Nephron (organoid): ENCODE measurements around the gene XPO6.

ENCODE experiments used
- H3K27ac Mint-ChIP-seq, 3 experiments: 2 replicates each; pipeline ENCODE4 v1.8.0; 2020; ENCODE audit warnings: mixed read lengths in 3 of 3, mild to moderate bottlenecking in 2 of 3, moderate library complexity in 1 of 3
- H3K27me3 Mint-ChIP-seq: 2 replicates; pipeline ENCODE4 v1.8.0; 2021; ENCODE audit warnings: low read depth, mild to moderate bottlenecking, moderate library complexity, mixed read lengths
- H3K36me3 Mint-ChIP-seq: 2 replicates; pipeline ENCODE4 v1.8.0; 2020; ENCODE audit warnings: low read depth, mixed read lengths
- H3K4me1 Mint-ChIP-seq: 2 replicates; pipeline ENCODE4 v1.8.0; 2020; ENCODE audit warnings: mixed read lengths
- H3K4me3 Mint-ChIP-seq, 3 experiments: 2 replicates each; pipeline ENCODE4 v1.8.0; 2020; ENCODE audit warnings: mild to moderate bottlenecking in 3 of 3, mixed read lengths in 3 of 3, moderate library complexity in 2 of 3
- H3K9me3 Mint-ChIP-seq: 2 replicates; pipeline ENCODE4 v1.8.0; 2020; ENCODE audit warnings: mixed read lengths
- TF ChIP-seq, protein P1 (sequence below), 3 experiments: fragments of 200-600 bp; sonication (generic); IDR thresholded peaks; one replicate each; pipeline ENCODE4 v1.5.0; 2021; ENCODE audit warnings: antibody characterized with exemption in 3 of 3; ENCODE audit not compliant: unreplicated experiment in 3 of 3

XPO6 gene

DNA sequence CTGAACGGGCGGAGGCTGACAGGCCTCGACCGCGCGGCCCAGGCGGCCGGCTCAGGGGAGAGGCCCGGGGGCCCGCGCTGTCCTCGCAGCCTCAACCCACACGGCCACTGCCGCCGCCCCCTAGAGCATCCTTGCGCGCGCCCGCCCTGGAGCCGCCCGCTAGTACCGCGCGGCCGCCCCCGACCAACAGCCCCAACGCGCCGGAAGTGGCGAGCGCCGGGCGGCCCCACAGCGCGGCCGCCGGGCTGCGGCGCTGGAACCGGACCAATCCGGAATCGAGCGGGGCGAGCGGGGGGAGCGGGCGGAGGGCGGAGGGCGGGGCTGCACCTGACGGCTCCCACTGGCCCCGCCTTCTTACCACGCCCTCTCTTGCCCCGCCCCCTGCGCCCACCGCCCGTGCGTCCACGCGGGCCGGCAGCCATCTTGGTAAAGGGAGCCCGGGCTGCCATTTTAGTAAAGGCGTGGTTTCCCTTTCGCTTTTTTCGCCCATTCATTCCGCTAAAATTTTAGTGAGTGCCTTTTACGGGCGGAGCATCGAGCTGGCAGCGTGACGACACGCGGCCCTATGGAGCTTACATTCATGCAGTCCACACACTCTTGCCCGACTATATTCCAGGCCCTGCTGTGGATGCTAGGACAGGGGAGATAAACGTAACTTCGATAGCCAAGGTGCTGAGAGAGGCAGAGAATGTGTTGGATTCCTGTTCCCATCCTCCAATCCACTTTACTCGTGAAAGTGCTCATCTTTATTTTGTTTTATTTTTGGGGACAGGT lies at the start of gene XPO6:
Gene XPO6 (minus strand): TSS at position 208 of the 774 bp plus-strand sequence. CDS start 597 bp downstream, outside the sequence.
- H3K9me3 Mint-ChIP-seq = no peaks in the 10 kb centered on the region
- peaks cover 15% of the 10 kb centered on the region for H3K36me3 Mint-ChIP-seq
- TF ChIP-seq, protein P1, sequence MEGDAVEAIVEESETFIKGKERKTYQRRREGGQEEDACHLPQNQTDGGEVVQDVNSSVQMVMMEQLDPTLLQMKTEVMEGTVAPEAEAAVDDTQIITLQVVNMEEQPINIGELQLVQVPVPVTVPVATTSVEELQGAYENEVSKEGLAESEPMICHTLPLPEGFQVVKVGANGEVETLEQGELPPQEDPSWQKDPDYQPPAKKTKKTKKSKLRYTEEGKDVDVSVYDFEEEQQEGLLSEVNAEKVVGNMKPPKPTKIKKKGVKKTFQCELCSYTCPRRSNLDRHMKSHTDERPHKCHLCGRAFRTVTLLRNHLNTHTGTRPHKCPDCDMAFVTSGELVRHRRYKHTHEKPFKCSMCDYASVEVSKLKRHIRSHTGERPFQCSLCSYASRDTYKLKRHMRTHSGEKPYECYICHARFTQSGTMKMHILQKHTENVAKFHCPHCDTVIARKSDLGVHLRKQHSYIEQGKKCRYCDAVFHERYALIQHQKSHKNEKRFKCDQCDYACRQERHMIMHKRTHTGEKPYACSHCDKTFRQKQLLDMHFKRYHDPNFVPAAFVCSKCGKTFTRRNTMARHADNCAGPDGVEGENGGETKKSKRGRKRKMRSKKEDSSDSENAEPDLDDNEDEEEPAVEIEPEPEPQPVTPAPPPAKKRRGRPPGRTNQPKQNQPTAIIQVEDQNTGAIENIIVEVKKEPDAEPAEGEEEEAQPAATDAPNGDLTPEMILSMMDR (IDR thresholded peaks at IDR 0.05; ENCODE audit: unreplicated experiment in 3 of 3) = no peak
- no peaks in the 10 kb centered on the region for H3K27me3 Mint-ChIP-seq
- H3K27ac Mint-ChIP-seq = peak within 1 kb of the TSS; percentile 31 to 86 (median 47)
- peaks cover 25% of the 10 kb centered on the region for H3K4me1 Mint-ChIP-seq
- H3K4me3 Mint-ChIP-seq = peak within 1 kb of the TSS; percentile 88 to 98 (median 92)

GRCh38 chr16:28260193-28260592 lies 48.4 kb upstream of the XPO6 start:
- no peaks in the 10 kb centered on the region for H3K36me3 Mint-ChIP-seq
- H3K27me3 Mint-ChIP-seq = peaks cover 13% of the 10 kb centered on the region
- H3K9me3 Mint-ChIP-seq = no peaks in the 10 kb centered on the region
- peak overlapping the region in 1 of 3 experiments; percentile 6 for H3K27ac Mint-ChIP-seq
- peak overlapping the region in 2 of 3 experiments; percentile 46 to 59 for H3K4me3 Mint-ChIP-seq
- H3K4me1 Mint-ChIP-seq = peaks cover 13% of the 10 kb centered on the region
- TF ChIP-seq, protein P1 (IDR thresholded peaks at IDR 0.05; ENCODE audit: unreplicated experiment in 3 of 3) = no peak

- Mint-ChIP-seq H3K36me3 (no peaks in the 10 kb centered on the region), H3K4me1 (peaks cover 12% of the 10 kb centered on the region), H3K4me3 (peak overlapping the region; percentile 31 to 59 (median 46)), H3K27me3 (peaks cover 13% of the 10 kb centered on the region), H3K9me3 (no peaks in the 10 kb centered on the region), H3K27ac (peak overlapping the region in 1 of 3 experiments; percentile 6)
- TF ChIP-seq, protein P1 (IDR thresholded peaks at IDR 0.05; ENCODE audit: unreplicated experiment in 3 of 3) = no peak
Observed at GRCh38 chr16:28259781-28260150, 48.0 kb upstream of the XPO6 start.

DNA sequence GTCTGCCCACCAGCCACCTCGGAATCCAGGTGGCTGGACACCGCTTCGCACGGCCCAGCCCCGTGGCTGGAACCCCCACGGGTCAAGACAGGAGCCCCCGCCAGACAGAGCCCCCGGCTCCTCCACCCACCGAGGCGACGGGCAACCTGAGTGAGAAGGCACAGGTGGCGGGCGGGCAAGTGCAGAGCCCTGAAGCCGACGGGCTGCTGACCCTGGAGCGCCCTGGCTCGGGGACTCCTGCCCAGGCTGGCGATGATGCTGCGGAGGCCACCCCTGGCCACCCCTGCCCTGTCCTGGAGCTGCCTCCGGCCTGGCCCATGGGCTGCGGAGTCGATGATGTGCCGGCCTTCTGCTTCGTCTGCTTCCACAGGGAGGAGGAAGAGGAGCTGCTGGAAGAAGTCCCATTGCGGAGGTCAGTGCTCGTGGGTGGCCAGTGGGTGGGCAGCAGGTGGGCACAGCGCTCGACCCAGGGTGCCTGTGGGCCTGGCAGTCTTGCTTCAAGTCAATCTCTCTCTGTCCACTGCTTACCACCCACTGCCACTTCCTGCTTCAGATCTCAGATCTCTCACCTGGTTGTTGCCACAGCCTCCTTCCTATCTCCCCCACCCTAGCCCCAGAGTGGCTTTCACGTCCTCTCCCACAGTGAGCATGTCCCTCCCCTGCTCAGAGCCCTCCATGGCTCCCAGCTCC lies 47.5 kb upstream of the XPO6 start:
- Mint-ChIP-seq H3K27ac (no peak overlapping the region), H3K4me3 (peak overlapping the region; percentile 31 to 59 (median 46)), H3K27me3 (peaks cover 12% of the 10 kb centered on the region), H3K36me3 (no peaks in the 10 kb centered on the region), H3K9me3 (no peaks in the 10 kb centered on the region), H3K4me1 (peaks cover 7% of the 10 kb centered on the region)
- TF ChIP-seq, protein P1 (IDR thresholded peaks at IDR 0.05; ENCODE audit: unreplicated experiment in 3 of 3) = no peak

GRCh38 chr16:28258567-28258966 lies 46.8 kb upstream of the XPO6 start:
- Mint-ChIP-seq H3K36me3 (no peaks in the 10 kb centered on the region), H3K27ac (no peak overlapping the region), H3K27me3 (peaks cover 10% of the 10 kb centered on the region), H3K9me3 (no peaks in the 10 kb centered on the region), H3K4me3 (peak overlapping the region; percentile 20 to 58 (median 48)), H3K4me1 (peaks cover 7% of the 10 kb centered on the region)
- TF ChIP-seq, protein P1 (IDR thresholded peaks at IDR 0.05; ENCODE audit: unreplicated experiment in 3 of 3) = no peak
